ENCODE measurements around the gene RPS14.

DNA sequence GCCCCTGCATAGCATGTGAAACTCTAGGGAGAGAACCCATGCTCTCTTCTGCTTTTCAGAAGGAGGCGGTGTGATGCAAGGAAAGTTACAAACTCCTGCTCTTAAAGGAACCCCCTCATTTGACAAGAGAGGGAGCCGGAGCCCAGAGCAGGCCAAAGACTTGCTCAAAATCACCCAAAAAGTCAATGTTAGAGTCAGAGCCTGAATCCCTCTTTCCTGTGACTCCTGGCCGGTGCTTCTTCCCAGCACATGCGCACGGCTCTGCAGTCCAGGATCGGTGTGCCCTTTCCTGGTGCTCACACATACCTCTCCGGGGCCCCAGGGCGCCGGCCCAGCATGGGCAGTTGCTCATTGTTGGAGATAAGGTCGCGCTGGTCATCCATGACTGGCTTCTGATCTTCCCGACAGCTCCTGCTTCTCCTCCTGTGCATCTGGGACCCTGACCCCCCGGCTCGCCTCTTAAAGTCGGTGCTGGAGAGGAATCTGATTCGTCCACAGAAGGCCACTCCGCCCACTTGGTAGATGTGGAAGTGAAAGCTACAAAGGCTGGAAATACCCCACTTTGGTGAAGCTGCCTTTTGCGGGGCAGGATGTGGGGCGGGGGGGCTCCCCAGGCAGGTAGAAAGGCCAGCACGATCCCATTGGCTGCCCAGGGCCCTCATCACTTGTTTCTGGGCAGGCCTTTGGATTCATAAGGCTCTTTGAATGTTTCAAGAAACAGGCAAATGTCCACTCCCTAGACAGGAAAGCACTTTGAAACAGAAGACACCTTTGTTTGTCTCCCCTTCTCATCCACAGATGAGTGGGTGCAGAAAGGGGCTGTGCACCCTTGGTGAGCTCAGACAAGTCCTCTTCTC is 37.0 kb downstream of the RPS14 start, which contains the start of gene CD74:
- TF ChIP-seq, protein P1, sequence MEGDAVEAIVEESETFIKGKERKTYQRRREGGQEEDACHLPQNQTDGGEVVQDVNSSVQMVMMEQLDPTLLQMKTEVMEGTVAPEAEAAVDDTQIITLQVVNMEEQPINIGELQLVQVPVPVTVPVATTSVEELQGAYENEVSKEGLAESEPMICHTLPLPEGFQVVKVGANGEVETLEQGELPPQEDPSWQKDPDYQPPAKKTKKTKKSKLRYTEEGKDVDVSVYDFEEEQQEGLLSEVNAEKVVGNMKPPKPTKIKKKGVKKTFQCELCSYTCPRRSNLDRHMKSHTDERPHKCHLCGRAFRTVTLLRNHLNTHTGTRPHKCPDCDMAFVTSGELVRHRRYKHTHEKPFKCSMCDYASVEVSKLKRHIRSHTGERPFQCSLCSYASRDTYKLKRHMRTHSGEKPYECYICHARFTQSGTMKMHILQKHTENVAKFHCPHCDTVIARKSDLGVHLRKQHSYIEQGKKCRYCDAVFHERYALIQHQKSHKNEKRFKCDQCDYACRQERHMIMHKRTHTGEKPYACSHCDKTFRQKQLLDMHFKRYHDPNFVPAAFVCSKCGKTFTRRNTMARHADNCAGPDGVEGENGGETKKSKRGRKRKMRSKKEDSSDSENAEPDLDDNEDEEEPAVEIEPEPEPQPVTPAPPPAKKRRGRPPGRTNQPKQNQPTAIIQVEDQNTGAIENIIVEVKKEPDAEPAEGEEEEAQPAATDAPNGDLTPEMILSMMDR (IDR thresholded peaks at IDR 0.05) = no peak
- peak in 2 of 4 donors; percentile 79 to 88 for TF ChIP-seq POLR2A (IDR thresholded peaks at IDR 0.05)

All from esophagus squamous epithelium (tissue), 4 donors.